ENCODE data around the gene RBM12.

The RBM12 gene

DNA sequence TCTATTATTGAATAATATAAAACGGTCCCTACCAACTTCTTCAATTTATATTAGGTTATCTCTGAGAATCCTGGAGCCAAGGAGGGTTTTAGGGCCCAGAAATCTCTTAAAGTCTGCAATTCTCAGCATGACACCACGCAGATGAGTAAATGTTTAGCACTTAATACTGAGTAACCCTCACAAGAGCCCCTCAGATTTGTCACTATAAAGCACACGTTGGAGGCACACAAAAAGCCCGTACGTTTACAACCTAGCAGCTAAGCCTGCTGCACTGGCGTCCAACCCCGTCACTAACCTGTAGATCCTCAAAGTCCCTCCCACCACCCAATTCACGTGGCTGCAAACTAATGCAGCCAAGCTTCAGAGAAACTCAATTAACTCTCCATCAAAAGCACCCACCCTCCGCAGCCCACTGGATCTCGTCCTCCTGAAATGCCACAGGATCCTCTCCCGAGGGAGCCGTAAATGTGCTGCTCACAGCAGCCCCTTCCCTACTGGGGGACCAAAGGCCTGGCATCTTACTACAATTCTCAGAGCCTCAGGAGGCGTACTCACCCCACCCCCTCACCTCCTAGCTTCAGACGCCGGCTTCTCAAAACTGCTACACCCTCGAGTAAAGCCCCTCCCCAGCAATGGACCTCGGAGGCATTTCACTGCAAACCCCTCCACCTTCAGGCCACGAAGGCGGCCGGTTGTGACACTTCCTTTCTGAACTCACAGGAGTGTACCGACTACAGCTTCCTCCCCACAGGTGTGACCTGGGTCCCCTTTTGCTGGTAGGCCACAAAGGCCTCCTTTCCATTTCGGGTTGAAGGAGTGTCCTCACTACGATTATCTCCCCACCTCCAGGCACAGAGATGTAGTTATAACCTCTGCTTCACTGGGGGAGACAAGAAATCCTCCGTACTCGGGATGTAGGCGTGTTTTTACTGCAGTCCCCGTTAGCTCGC lies 909 bp downstream of the RBM12 start:
- in situ Hi-C loops (cut with HindIII; ENCODE audit: low sequenced_read_pairs), result no loop called here
- TF ChIP-seq, protein P1, sequence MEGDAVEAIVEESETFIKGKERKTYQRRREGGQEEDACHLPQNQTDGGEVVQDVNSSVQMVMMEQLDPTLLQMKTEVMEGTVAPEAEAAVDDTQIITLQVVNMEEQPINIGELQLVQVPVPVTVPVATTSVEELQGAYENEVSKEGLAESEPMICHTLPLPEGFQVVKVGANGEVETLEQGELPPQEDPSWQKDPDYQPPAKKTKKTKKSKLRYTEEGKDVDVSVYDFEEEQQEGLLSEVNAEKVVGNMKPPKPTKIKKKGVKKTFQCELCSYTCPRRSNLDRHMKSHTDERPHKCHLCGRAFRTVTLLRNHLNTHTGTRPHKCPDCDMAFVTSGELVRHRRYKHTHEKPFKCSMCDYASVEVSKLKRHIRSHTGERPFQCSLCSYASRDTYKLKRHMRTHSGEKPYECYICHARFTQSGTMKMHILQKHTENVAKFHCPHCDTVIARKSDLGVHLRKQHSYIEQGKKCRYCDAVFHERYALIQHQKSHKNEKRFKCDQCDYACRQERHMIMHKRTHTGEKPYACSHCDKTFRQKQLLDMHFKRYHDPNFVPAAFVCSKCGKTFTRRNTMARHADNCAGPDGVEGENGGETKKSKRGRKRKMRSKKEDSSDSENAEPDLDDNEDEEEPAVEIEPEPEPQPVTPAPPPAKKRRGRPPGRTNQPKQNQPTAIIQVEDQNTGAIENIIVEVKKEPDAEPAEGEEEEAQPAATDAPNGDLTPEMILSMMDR (IDR thresholded peaks at IDR 0.05; ENCODE audit: low read depth, low read length, missing control alignments), result no peak
- H3K4me3 ChIP-seq (ENCODE audit: low read depth, low read length), result peak overlapping the region; percentile 91
- DNase-seq (ENCODE audit: low read depth), result no peak

DNA sequence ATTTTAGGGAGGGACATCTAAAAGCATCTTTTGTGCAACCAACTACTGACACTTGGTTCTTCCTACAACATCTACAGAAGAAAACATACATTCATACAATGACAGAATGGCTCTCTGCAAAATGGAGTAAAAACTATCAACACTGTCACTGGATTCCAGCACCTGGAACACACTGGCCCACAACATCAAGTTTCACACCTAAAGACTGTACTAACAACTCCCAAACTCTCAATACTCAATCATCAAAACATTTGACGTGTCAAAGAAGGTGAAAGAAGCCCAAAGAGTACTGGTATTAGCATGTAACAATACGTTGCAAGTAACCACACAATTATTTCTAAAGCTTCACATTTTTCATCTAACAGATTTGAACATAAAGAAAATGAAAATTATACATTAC lies 2.1 kb downstream of the RBM12 start:
- TF ChIP-seq, protein P1 (IDR thresholded peaks at IDR 0.05; ENCODE audit: low read depth, low read length, missing control alignments), result no peak
- in situ Hi-C loops (cut with HindIII; ENCODE audit: low sequenced_read_pairs), result no loop called here
- DNase-seq (ENCODE audit: low read depth), result no peak
- peak overlapping the region; percentile 91 for H3K4me3 ChIP-seq (ENCODE audit: low read depth, low read length)

DNA sequence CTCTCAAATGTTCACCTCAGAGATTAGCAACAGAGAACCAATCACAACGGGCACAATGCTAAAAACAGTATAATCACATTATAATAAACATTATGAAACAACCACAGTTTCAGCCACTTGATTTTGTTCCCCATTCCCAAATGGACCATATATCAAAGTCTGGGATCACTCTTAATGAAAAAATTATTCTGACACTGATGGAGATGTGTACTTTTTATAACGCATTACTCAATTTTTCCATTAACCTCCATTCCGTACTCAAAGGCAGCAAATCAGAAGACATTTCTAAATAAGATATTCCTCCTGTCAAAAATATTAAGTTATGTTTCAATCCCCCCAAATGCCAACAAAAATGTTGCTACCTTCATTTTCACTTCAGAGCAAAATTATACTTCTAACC lies 2.8 kb downstream of the RBM12 start:
- in situ Hi-C loops (cut with HindIII; ENCODE audit: low sequenced_read_pairs), result no loop called here
- TF ChIP-seq, protein P1 (IDR thresholded peaks at IDR 0.05; ENCODE audit: low read depth, low read length, missing control alignments), result no peak
- peak overlapping the region; percentile 91 for H3K4me3 ChIP-seq (ENCODE audit: low read depth, low read length)
- no peak for DNase-seq (ENCODE audit: low read depth)

DNA sequence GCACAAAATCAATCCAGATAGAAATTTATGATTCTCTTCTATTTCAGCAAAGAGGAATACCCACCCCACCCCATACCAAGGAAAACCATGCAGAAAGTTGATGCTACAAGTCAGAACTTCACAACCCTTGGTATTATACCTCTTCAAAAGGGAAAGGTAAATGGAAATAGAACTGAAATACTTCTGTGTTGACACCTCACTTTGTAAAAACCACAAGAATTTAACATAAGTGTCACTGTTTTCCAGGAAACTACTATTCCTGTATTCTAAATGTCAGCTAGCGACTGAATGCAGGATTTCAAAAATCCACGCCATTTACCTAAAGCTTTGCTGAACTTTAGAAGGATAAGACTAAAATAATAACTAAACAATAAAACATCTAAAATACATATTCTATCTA lies 3.6 kb downstream of the RBM12 start:
- TF ChIP-seq, protein P1 (IDR thresholded peaks at IDR 0.05; ENCODE audit: low read depth, low read length, missing control alignments), result no peak
- DNase-seq (ENCODE audit: low read depth), result no peak
- in situ Hi-C loops (cut with HindIII; ENCODE audit: low sequenced_read_pairs), result no loop called here
- H3K4me3 ChIP-seq (ENCODE audit: low read depth, low read length), result no peak overlapping the region

DNA sequence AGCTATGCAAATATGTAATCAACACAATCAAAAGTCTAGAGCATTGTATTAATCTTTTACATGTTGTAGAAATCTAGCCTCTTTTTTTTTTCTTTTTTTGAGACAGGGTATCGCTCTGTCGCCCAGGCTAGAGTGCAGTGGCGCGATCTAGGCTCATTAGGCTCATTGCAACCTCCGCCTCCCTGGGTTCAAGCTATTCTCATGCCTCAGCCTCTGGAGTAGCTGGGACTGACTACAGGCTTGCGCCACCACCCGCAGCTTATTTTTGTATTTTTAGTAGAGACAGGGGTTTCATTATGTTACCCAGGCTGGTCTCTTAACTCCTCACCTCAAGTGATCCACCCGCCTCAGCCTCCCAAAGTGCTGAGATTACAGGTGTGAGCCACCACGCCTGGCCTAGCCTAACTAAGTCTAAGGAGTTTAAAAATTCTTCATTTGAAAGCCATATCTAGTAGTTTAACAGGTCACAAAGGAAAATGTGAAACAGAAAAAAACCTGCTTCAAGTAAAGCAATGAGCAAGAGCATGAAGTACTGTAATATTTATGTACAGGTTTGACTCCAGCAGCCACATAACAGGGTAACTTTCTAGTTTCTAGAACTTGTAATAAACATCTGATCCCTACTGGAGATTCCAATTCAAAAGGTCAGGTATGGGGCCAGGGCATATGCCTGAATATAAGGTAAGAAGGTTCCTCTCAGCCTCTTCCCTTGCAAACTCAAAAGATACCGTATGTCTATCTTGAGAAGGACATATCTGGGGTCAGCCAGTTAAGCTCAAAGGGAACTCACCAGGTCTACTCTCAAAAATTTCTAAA lies 4.4 kb downstream of the RBM12 start:
- TF ChIP-seq, protein P1 (IDR thresholded peaks at IDR 0.05; ENCODE audit: low read depth, low read length, missing control alignments), result no peak
- DNase-seq (ENCODE audit: low read depth), result no peak
- in situ Hi-C loops (cut with HindIII; ENCODE audit: low sequenced_read_pairs), result no loop called here
- H3K4me3 ChIP-seq (ENCODE audit: low read depth, low read length), result no peak overlapping the region

DNA sequence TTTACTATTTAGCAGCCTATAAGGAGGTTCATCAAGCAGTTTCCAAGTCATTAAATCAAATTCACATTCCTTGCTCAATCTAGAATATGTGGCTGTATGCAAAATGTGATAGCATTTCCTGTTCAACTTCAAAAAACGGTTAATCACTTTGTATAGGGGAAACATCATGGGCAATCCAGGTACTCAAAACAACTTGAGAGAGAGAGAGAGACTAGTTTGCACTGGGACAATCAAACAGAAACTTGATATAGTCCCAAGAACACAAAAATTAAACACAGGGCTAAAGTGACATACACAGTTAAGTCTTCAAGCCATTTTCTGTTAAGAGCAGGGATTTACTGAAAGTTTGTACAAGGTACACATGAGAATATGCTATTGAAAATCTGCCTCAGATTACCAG lies 7.4 kb downstream of the RBM12 start:
- in situ Hi-C loops (cut with HindIII; ENCODE audit: low sequenced_read_pairs), result no loop called here

More for the DNA sequence above, 7.4 kb downstream of the RBM12 start:
- TF ChIP-seq, protein P1 (IDR thresholded peaks at IDR 0.05; ENCODE audit: low read depth, low read length, missing control alignments), result no peak
- H3K4me3 ChIP-seq (ENCODE audit: low read depth, low read length), result no peak overlapping the region
- DNase-seq (ENCODE audit: low read depth), result no peak

Data from astrocyte of the cerebellum (primary cell).